ENCODE data around the gene KIRREL3. TPM values are rescaled to one million over a fixed set of nuclear protein-coding genes. Genes with fewer than 3 reads are reported as not detected.
A peak's percentile ranks its signal among the peaks of the same experiment; 100 is the strongest.

KIRREL3 gene
- 29.3 TPM for total RNA-seq

DNA sequence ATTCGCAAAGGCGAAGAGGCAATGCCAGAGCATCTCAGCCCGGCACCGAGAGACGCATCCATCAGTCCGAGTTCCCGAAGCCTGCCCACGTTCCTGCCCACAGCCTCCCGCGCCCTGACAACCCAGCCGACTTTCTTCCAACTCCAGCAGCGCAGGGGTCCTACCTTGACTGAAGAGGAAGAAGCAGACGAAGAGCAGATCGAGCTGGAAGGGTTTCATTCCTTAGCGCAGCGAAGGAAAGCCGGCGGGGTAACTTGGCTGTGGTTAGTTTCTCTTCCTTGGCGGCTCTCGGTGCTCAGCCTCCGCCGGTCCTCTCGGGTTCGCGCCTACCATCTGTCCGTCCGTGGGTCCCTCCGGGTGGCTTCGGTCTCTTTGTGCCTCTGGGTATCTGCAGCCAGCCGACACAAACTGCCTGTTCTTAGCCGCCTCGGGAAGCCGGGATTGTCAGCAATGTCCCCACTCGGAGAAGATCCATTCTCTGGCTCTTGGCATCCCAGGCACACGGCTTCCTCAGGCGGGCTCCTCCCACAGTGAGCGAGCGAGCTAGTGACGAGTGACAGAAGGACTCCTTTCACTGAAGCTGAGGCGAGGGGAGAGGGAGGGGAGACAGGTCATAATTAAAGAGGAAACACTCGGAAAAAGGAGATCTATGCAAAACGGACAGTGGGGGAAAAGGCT, at the start of gene KIRREL3:
TSS of gene KIRREL3 (minus strand) at position 480 of the 678 bp plus-strand sequence.
- peak; percentile 64 for DNase-seq

DNA sequence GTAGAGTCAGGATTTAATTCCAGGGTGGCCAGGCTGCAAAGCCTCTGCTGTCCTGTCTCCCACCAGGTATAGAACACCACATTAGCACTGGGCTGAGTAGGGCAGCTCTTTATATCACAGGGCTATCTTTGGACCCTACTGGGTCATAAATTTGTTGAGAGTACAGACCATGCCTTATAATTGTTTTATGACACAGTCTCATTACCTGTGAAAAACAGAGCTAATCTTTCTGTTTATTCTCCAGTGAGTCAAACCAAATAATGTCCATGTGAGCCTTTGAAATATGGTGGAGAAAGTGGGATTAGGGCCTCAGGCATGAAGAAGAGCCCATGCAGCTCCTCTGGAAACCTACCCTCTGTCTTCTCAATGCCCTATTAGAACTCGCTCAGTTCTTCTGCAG, 49.6 kb upstream of the KIRREL3 start:
- no peak for DNase-seq

DNA sequence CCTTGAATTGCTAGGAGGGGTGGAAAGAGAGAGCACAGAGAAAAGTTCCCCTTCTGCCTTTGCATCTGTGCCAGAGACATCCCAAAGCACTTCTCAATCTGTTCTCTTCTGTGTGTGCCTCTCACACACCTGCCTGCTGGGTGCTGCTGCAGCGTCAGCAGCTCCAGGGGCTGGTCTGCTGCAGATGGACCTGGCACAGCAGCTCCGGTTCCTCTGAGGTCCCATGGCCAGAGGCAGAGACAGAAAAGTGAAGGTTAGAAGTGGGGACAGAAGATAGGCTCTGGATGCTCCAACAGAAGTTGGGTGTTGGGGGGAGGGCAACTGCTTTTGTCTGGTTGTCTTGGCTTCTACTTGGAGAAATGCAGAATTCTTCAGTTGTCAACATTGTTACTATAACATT, 48.9 kb upstream of the KIRREL3 start:
- no peak for DNase-seq

DNA sequence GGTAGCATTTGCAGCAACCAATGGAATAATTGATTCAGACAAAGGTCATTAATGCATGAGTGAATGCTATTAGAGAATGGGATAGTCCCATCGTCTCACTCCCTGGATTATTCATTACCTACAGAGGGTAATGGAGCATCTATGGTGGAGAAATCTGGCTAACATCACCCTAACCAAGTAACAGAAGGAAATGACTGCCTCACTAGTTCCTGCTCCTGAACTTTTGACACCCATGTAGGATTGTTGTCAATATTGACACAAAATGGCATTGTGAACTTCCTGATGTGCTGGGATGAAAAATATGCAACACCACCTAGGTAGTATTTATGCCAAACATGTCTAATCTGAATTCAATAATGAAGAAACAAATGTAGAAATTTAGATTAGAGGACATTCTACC, 44.0 kb upstream of the KIRREL3 start:
- no peak for DNase-seq

DNA sequence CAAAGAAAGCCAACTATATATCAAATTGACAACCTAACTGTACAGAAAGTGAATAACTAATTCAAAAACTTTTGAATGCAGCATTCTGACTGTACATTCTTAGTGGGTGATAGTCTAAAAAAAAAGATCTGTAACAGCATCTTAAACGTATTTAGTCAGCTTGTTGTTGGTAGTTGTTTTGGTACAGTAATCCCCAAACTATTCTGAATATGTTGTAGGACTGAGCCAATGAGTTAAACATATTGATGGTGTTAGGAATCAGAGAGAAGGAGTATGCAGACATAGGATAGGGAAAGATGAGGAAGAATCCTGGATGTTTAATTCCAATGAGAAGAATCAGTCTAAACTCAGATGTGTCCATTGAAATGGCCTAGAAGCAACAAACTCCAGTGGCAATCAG, 41.9 kb upstream of the KIRREL3 start:
- no peak for DNase-seq

DNA sequence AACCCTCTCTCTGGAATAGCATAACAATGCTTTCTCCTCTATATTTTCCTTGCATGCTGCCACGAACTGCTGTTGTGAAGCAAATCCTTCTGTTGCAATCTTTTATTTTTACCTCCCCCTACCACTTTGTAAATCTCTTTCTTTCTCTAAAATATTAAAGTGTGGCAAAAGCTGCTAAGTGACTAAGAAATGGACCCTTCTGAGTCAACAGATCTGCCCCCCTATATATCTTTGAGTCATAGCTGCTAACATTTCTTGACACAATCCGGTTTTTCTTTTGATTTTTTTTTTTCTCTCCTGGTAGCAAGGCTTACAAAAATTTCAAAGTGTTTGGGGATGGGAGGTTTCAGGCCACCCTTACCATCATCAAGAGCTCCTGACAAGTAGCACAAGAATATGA, 39.0 kb upstream of the KIRREL3 start:
- no peak for DNase-seq

DNA sequence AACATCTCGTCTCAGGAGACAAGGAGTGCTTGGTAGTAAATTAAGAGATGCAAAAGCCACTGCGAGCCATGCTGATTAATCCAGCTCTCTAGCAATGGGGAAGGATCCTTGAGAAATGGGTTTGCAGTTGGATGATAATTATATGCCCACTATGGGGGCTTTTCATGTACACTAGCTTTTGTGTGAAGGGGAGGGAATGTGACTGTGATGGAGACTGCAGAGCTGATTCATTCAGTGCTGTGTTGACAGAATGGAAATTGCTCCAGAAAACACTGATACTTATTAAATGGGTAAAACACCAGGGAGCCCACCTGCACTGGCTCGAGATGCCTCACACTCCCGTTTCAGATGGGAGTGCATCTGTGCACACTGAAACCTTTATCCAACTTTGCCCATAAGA, 37.0 kb upstream of the KIRREL3 start:
- no peak for DNase-seq

DNA sequence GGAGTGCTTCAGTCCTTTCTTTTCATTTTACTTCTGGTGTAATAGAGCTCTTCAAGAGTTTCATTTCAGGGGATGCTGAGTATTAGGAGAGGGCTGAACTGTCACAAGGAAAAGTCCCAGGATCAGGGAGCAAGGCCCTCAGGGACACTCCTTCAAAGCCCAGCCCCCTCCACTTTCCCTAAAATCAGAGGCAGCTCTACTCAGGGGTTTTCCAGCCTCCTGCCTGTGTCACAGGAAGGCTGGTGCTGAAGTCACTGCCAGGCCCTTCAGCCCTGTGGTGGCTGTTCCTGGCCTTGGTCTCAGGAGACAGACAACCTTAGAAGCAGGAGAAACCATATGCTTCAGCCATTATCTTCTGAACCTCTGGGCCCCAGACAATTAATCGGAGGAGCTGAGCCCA, 36.4 kb upstream of the KIRREL3 start:
- no peak for DNase-seq

DNA sequence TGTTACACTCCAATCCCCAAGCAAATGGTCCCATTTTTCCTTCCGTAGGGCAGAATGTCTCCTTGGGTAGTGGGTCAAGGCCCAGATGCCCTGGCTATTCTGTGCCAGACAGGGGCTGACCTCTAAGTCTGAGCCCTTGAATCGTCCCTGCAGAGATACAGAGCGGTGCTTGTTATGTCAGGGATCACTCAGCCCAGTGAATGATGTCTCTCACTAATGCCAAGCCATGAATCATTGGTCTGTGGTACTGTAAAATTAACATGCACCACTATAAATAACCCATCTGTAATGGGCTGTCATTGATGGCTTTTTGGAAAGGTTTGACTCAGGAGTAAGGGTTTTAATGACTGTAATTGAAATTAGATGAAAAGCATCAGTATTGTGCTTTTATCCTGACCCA, 35.3 kb upstream of the KIRREL3 start:
- no peak for DNase-seq

DNA sequence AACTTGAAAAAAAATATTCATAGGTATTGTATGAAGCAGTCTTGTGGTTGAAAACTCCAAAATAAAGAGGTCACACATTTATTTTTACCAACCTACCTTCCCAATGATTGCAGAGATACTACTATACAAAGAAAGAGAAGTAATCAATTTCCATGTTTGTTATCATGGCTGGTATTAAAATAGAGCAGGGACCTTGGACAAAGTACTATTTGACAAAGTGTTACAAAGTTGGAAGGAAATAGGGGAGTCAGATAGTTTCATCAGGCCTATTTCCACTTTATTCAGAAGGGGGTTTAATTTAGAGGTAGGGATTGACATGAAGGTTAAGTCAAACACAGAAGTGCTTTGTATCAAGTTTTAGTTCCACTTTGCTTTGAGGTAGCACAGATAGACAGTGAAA, 34.4 kb upstream of the KIRREL3 start:
- DNase-seq: no peak

DNA sequence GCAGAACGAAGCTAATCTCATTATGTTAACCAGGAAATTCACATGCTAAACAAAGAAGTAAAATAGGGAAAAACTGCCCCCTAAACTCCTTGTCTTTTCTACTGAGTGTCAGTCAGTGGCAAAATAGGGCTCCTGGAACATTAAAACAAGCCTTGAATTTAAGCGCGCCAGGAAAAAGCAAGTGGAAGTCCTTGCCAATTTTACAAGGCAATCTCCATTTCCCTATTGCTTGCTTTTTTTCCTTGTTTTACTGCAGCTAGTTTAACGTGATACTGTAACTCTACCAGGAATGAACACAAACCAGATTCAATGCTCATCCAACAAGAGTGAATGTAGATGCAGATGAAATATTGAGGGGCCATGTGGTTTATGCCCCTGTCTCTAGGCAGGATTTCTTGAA, 28.1 kb upstream of the KIRREL3 start:
- DNase-seq: no peak

DNA sequence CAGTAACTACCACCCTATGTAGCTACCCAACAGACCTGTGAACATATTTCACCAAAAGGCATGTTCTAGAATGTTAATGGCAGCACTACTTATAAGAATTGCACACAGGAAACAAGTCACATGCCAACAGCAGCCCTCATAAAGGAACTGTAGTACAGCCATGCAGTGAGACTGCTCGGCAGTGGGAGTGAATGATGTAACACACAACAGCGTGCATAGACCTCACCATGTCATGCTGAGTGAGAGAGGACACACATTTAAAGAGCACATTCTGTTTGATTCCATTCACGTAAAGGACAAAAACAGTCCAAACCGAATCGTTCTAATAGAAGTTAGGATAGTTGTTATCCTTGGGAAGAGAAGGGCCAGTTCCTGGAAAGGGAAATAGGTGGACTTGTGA, 27.2 kb upstream of the KIRREL3 start:
- DNase-seq: no peak

DNA sequence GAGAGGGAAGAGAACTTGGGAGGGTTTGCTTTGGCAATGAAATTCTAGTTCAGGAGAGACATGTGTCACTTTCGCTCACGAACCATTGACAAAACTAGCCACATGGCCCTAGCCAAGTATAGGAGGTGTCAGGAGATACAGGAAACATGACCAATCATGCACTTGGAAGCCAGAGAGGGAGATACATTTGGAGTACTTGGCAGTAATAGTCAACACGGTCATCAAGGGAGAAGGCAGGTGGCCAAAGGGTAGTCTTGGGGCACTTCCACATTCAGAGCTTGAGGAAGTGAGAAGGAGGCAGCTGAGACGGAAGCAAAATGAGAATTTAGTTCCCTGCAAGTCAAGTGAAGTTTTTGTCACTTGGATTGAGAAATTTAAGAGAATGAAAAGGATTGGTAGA, 26.4 kb upstream of the KIRREL3 start:
- no peak for DNase-seq

DNA sequence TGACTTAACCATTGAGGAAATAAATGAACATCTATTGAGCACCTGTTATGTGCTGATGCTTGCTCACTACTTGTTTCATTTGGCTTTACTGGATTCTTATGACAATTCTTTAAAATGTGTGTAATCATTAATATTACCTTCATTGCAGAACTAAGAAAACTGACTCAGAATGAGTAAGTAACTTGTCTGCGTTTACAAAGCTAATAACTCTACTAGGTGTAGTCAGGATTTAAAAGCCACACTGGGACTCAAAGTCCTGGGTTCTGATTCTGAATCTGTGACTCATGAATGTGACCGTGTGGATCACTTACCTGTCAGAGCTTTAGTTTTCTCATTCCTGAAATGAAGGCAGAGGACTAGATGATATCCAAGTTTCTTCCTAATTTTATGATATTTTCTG, 23.4 kb upstream of the KIRREL3 start:
- no peak for DNase-seq

DNA sequence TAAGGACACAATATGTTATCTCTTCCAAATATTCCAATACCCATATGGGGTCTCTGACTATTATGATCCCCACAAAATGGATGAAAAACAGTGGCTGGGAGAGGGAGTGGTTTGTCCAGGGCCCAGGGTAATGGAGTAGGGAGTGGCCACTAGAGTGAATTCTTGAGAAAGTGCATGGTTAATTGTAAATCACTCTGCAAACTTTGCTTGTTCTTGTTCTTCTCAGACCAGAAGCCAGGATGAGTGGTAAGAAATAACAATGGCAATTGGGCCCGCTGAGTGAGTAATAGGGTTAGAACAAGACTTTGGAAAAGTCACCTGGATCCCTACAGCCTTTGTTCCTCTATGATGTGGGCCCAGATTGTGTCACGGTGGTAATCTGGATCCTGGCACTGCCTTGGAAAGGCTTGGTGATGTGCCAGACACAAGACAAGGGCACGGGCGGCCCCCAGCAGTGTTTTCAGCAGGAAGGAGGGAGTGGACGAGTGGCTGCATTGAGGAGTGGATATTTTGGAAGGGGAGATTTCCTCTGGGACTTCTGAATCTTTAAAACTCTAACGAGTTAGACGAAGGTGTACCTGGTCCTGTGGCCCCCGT, 18.2 kb upstream of the KIRREL3 start:
- no peak for DNase-seq

DNA sequence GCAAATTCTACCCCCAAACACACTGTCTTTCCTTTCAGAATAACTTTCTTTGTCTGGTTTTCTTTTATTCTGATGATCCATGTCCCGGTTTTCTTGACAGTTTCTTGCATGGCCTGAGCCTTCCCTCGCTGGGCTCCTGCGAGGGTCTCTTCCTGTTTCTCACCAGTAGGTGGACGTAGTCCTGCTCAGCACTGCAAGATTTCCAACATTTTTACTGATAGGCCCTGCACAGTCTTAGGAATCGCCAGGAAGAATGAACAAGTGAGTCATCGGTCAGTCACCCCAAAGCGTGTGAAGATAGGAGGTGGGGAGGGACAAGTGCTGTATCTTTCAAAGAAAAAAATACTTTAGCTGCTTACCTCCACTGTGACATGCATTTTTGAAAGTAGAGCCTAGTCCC, 16.9 kb upstream of the KIRREL3 start:
- no peak for DNase-seq

DNA sequence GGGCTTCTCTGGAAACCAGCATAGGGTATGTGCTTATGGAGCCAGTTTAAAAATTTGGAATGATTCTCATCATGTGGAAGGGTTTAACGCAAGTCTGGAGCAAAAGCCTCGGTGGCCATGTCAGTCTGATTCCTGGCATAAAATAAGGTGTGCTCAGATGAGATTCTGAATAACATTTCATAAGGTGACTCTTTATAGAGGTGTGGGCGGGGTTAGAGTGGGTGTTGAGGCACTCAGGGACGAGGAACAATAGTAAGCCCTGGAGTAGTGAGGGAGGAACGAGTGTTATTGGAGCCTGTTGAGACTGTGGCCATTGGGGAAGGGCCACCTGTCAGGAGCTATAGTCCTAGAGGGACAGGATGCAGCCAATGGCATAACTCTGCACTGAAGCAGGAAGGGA, 13.0 kb upstream of the KIRREL3 start:
- no peak for DNase-seq

DNA sequence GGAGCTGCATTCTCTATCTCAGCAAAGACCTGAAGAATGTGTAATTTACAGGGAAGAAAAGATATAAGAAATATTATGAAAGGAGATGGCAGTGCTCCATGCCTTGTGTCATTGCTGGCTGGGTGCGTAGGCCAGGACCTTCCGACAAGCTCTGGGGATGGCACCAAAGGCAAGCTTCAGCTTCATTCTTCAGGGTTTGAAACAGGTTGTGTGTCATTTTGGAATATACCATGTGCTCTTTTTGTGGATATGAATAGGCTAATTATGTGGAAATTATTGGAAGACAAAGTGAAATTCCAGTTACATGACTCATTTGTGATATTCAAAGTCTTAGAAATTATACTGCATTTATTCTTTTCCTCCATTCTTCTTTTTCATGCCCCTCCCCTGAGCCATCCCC, 5.7 kb upstream of the KIRREL3 start:
- no peak for DNase-seq

DNA sequence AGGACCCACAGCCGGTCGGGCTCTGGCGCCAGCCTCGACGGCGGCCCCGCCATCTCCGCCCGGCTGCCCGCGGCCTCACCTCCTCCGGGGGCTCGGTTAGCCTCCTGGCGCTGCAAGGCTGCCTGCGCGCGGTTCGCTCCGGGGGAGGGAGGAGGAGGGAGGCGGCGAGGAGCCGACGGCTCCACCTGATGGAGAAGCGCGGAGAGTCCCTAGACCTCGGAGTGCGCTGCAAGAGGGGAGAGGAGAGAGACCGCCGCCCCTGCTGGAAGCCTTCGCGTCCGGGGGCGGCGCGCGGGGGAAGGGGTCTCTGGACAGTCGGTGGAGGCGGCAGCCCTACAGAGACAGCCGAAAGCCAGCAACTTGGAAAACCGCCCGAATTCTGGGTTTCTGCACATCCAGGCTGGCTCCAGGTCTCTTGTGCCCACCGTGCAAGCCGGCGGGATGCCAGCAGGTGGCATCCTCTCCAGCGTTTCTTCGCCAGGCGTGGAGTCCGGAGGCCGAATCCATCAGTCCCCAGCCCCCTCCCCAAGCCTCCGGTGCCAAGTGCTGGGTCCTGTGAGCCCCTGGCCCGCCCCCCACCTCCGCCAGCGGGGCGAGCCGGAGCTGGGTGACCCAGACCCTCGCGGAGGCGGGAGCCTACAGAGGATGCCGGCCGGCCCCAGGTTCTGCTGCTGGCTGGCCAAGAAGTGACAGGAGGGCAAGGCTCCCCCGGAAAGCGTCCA, 2.9 kb upstream of the KIRREL3 start:
- DNase-seq: peak; percentile 43

DNA sequence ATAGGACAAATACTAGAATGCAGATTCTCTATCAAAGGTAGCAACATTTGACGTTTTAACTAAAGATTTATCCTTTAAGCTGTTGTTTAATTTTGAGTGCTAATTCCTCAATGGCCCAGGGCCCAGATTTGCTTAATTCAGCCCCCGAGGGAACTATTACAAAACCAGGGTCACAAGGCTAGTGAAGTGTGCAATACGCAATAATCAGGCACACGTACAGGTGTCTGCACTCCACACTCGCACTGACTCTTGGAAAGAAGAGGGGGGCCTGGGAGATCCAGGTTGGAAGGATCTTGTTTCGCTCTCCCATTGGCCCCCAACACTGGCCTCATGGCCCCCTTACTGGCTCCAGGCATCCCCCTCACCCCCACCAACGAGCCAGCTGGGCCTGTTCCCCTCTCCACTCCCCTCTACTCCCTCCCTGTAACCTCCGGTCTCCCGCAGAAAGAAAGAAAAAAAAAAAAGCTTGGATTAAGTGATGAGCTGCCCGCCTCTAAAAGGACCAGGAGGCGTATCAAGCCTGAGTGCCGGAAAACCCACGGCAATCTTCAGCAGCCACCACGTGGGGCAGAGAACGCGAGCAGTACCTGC, 2.2 kb upstream of the KIRREL3 start:
- no peak for DNase-seq

DNA sequence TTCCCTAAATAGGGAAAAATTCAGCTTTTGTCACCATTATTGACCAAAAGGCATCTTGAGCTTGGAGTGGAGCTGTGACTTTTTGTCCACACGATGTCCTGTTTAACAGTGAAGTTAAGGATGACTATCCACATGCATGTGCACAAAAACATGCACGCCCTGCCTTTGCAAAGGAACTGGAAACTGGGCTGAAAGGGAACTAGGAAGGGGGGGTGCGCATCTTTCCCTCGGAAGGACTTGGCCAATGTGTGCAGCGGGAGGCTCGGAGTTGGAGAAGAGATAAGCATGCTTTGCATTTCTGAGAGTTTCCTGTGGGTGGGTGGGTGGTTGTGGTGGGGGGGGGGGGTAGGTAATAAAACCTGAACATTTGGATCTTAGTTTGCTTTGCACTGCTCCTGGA, 411 bp upstream of the KIRREL3 start:
- no peak for DNase-seq

DNA sequence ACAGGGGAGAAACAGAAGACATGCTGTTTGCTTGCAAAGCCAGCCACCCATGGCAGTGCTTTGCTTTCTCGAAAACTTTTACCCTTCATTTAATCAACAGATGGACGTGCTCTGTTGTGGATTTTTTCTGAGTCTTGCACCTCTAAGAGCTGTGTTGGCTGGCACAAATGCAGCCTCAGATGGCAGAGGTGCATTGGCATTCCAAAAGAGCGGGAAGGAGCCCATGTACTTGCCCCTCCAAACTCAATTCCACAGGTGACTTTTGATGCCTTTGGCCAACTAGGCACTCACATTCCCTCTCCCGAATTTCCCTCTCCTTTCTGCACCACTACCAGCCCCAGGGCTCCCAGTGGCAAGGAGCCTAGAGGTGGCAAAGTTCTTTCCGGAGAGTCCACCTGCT, 1.2 kb downstream of the KIRREL3 start:
- DNase-seq: no peak

DNA sequence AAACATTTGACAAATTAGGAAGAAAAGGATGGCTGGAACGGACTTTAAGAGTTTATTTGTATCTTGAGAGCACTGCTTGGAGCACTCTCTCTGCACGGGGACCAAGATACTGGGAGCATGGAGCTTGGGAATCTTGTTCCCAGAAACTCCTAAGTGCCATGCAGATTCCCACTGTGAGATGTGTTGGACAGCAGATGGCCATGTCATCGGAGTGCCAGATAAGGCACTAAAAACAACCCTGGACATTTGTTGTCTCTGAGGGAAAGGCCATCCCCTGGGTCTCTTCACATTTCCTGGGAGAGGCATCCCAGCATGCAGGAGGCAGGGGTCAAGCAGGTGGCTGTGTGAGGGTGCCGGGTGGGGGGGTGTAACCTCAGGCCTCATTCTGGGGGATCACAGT, 2.9 kb downstream of the KIRREL3 start:
- no peak for DNase-seq

DNA sequence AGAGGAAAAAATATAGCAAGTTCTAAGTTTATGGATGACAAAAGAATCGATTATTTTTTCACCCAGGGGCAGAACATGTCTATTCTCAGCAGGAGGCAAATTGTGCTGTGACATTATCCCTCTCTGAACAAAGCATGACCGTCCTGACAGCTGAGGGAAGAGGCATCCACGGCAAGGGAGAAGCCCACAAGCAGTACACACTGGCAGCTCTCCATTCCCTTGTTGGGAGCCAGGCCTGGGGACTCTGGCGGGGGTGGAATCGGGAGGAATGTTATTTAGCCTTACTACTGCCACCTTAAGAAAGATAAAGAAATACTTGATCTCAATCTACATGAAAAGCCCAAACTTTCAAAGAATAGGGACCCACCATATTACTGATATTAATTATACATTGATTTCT, 3.4 kb downstream of the KIRREL3 start:
- DNase-seq: peak; percentile 49
